GM12874 (cell line): ENCODE data around the gene VPS13D.

ENCODE experiments used
- CTCF ChIP-seq: IDR thresholded peaks from 2 replicates; pipeline ENCODE4 v1.5.1; 2011; ENCODE audit warnings: low read depth, mild to moderate bottlenecking, control low read depth, low read length, moderate library complexity; ENCODE audit not compliant: insufficient read depth

The VPS13D gene

GRCh38 chr1:12229835-12230548, at the start of gene VPS13D:
VPS13D (plus strand) TSS chr1:12230030; CDS start chr1:12234267, 4,237 bp downstream.
- TF ChIP-seq CTCF, result peak; percentile 99

- no peak for TF ChIP-seq CTCF
Observed at GRCh38 chr1:12180315-12180714, 49.5 kb upstream of the VPS13D start.

GRCh38 chr1:12180903-12181302, 48.9 kb upstream of the VPS13D start:
- no peak for TF ChIP-seq CTCF

GRCh38 chr1:12181568-12181967, 48.3 kb upstream of the VPS13D start:
- TF ChIP-seq CTCF, result no peak

- TF ChIP-seq CTCF, result no peak
Observed at GRCh38 chr1:12182410-12182984, 47.3 kb upstream of the VPS13D start.

GRCh38 chr1:12183095-12183794, 46.6 kb upstream of the VPS13D start:
- no peak for TF ChIP-seq CTCF

GRCh38 chr1:12184008-12184681, 45.7 kb upstream of the VPS13D start:
- peak; percentile 23; the same call in 1 of the 2 replicates for TF ChIP-seq CTCF
